Measurements from ENCODE around the gene SRRM4.

- TF ChIP-seq, protein P1, sequence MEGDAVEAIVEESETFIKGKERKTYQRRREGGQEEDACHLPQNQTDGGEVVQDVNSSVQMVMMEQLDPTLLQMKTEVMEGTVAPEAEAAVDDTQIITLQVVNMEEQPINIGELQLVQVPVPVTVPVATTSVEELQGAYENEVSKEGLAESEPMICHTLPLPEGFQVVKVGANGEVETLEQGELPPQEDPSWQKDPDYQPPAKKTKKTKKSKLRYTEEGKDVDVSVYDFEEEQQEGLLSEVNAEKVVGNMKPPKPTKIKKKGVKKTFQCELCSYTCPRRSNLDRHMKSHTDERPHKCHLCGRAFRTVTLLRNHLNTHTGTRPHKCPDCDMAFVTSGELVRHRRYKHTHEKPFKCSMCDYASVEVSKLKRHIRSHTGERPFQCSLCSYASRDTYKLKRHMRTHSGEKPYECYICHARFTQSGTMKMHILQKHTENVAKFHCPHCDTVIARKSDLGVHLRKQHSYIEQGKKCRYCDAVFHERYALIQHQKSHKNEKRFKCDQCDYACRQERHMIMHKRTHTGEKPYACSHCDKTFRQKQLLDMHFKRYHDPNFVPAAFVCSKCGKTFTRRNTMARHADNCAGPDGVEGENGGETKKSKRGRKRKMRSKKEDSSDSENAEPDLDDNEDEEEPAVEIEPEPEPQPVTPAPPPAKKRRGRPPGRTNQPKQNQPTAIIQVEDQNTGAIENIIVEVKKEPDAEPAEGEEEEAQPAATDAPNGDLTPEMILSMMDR (IDR thresholded peaks at IDR 0.05; ENCODE audit: low read depth, low read length, missing input control) = no peak
- TF ChIP-seq, protein P2, sequence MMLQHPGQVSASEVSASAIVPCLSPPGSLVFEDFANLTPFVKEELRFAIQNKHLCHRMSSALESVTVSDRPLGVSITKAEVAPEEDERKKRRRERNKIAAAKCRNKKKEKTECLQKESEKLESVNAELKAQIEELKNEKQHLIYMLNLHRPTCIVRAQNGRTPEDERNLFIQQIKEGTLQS (IDR thresholded peaks at IDR 0.05) = no peak
- TF ChIP-seq RAD21 (IDR thresholded peaks at IDR 0.05) (no peak), GABPA (IDR thresholded peaks at IDR 0.05 in 1 of 2, conservative IDR thresholded peaks at IDR 0.05 in 1 of 2) (no peak), TAF1 (conservative IDR thresholded peaks at IDR 0.05) (no peak), FOXA2 (IDR thresholded peaks at IDR 0.05) (no peak), SP1 (IDR thresholded peaks at IDR 0.05) (no peak), REST (IDR thresholded peaks at IDR 0.05) (no peak), EGR1 (IDR thresholded peaks at IDR 0.05; ENCODE audit: low read depth in 2 of 2) (no peak), FOXA1 (IDR thresholded peaks at IDR 0.05) (no peak), ZBTB33 (IDR thresholded peaks at IDR 0.05) (no peak)
Observed at GRCh38 chr12:119180380-119181040, 199.2 kb downstream of the SRRM4 start.

Measured in liver (tissue), 3 donors.